HG02885 (cell line): ENCODE data around the gene BZW2.

Experiments used
- ATAC-seq: cut with Tn5 transposase; IDR thresholded peaks from one replicate; pipeline ENCODE4 v1.9.1; 2021; ENCODE audit warnings: mild to moderate bottlenecking; ENCODE audit not compliant: unreplicated experiment, poor library complexity

The BZW2 gene

DNA sequence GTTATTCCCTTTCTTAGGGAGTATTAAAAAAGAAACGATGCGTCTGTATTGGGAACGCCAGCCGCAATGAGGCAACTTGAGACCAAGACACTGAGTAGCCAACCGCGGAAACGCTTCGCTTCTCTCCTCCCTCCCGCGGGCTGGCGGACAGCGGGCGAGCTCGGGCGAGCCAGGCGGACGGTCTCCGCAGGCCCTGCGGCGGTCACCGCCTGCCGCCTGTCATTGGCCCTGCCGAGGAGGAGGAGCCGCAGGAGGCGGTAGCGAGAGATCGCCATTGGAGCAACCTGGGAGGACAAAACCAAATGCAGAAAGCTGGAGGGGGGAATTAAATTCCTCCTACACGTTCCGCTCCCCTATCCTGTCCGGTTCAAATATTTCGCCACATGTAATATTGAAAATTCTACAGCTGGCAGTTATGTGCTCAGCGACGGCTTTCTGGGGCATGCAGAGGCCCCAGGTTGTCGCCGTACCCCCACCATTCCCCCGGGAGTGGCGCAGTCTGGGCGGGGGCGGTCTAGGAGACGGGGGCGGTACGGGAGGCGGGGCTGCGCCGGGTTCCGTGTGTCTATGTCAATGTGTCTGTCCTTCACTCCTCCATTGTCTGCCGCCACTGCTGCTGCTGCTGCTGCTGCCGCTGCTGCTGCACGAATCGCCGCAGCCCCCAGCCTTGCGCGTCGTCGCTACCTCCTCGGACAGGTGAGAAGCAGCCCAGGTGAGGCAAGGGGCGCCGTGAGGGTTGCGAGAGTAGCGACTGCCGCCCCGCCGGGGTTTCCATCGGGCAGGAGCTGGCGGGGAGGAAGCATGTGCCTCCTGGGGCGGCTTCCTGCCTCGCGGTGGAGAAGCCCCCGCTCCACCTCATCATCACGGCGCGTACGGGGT is at the start of gene BZW2, which contains the start of gene ANKMY2:
BZW2 (plus strand) TSS at position 589 of the 879 bp plus-strand sequence. CDS start 19,263 bp downstream, outside the sequence.
ANKMY2 (minus strand) TSS at position 162 of the 879 bp plus-strand sequence. CDS start 181 bp downstream, outside the sequence.
- peak; percentile 96 for ATAC-seq

DNA sequence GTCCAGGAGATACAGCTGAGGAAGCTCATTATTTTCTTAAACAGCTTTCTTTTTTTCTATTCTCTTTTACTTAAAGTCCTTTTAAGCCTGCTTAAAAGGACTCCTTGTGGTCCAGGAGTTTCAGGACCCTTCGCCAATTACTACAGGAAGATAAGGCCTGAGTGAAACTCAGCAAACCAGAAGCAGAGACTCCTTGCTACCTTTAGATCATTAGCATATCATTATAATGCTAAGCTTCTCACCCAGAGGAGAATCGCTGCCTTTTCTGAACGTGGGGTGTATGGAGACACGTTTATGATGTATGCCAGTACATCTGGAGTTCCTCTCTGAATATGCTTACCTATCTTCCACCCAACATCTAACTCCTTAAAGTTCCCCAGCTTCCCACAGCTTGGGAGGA is 48.0 kb upstream of the BZW2 start:
- ATAC-seq: no peak

DNA sequence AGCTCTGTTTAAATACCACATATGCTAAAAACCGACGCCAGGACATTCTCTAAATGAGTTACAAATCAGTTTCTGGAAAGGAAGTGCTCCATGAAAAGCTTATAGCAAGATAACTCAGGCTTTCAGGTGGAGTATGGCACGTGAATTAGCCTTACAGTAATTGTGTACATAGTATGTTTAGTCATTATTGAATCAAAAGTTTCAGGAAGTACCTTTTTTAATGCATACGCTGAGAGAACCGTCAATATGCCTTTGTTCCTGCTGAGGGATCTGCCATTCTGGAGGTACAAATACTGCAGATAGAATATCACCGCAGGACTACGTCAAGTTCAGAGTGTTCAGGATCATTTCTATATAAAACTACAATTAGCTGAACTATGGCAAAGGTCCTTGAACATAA is 46.1 kb upstream of the BZW2 start:
- ATAC-seq: no peak

DNA sequence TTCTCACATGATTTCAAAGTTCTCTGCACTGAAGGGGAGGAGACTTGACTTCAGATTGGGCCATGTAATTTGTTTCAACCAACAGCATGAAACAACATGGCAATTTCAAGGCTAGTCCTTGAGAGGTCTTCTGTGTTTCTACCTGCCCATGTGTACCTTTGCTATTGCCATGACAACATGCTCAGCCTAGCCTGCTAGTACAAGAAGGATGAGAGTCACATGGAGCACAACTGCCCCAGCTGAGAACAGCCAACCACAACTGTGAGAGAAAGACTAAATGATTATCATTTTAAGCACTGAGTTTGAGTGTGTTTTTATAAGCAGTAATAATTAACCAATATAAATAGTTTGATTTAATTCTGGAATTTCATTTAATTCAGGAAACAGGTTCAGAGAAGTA is 42.3 kb upstream of the BZW2 start:
- no peak for ATAC-seq

DNA sequence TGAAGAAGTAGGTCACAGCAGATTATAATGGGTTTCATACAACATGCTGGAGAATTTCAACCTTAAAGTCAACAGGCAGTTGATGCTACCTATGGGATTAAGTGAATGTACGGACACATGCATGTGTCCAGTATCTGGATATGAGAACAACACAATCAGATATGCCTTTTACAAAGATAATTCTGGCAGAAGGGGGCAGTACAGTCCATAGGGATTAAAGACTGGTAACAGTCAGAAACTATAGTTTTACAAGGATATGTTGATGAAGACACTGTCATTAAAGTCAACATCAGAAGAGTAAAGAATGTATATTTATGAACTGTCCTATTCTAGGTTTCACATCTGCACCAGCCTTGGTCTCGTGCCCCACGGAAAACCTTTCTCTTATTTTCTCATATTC is 41.9 kb upstream of the BZW2 start:
- no peak for ATAC-seq

DNA sequence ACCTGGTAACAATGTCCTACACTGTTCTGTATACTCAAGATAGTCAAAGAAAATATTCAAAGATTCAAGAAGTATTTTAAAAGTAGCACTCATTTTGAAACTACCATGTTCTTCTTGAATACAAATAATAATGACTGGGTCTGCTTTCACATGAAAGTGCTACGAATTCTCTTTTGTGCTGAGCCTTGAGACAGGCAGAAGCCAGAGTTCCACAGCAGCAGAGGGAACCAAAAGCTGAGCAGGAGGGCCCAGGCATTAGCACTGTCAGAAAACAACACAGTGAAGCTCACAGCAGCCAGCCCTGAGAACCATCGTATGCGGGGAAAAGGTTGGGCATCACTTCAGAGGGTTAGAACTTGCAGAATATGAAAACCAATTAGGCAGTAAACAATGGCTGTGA is 39.3 kb upstream of the BZW2 start:
- peak; percentile 43 for ATAC-seq

DNA sequence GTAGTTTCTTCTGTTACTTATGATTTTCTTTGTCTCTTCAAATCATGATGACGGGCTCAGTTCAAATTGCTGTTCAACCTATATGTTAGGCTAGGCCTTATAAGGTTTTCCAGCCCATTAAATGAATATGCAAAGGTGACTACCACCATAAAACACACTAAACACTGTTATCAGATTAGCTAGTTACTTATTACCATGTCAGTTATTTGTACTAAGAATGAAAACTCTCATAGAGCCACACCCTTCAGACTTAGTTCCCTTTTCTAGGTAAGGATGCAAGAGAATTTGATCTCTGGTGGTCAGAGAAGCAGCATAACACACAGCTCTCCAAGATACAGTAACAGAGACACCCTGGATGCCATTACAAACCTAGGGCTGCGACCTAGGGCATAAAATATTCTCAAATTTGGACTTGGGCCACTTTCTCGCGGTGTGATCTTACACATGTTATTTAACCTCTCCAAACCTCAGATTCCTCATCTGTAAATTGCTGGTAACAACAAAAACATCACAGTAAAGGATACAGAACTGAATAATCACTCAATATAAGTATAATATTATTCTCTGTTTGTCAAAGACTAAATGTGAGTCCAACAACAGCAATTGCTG is 36.0 kb upstream of the BZW2 start:
- ATAC-seq: peak; percentile 79

DNA sequence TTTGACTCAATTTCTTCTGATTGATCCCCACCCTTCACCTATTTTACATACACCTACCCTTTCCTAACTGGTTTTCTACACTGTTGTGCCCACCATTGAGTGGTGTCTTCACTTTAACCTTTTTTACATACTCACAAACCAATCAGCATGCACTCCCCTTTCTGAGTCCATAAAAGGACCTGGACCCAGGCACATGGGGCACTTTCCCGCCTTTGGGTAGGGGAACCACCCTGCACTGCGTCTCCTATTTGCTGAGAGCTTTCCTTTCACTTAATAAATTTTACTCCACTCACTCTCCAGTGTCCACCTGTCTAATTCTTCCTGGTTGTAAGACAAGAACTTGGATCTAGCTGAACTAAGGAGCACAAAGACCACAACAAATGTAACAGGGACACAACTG is 34.3 kb upstream of the BZW2 start:
- ATAC-seq: no peak

DNA sequence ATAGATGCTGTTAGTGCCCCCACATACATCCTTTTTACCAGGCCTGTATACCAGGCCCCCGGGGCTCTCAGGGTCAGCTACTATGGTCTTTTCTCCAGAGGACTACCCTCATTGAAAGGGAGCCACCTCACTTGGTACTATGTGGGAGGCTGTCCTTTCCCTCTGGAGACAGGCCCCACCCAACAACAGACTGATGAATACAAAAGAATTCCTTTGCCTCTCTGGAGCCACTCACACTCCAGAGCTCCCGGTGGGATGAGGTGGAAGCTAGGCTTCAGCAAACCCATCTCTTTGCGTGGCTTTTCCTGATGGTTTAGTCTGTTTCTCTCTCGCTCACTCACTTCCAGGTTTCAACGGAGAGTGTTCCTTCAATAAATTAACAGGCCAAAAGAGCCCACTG is 30.8 kb upstream of the BZW2 start:
- ATAC-seq: no peak

DNA sequence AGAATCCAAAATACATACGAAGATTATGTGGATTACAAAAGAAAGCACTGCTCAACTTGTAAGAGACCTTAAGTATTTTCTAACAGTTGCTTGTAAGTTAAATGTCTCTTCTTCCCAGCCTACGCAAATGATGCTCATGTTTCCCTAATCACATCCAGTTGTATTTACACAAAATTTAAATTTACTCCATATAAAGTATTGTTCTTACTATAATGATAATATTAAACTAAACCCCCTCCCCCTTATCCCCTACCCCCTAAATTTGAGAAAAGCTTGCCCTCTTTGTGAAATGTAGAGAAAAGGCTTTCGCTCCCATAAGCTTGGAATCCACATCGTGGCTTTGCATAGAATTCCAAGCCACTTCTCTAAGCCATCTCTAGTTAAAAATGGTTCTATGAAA is 29.9 kb upstream of the BZW2 start:
- no peak for ATAC-seq

DNA sequence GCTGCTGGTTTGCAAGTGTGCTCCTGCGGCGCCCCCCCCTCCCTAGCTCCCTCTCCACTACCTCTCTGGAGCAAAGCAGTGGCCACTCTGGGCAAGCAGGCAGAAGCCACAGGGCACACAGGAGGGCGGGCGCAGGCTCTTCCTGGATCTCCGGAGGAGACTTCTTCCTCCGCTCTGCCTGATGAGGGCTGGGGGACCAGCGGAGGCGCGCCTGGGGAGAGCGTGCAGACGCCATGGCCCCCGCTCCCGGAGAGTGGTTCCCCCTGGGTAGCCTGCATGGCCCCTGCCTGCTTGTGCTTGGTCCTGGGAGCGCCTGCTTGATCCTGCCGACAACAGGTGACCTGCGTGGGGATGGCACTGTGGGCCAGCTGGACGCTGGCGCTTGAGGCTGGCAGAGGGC is 29.4 kb upstream of the BZW2 start:
- no peak for ATAC-seq

DNA sequence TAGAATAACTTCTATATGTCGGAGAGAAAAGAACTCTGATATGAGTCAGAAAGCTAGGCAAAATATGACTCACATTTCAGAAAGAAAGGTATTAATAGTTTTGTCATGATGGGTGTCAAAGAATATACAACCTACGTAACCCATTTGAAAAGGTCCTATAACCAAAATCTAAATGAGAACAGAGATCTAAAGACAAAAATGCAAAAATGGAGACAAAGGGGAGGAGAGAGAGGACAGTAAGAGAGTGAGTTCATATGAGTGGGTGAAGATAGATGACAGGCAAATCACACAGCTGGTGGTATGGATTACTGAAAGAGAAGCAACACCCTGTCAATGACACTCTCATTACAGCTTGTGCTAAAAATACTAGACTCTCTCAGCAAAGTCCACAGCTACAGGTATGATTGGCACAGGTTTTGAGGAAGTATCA is 26.0 kb upstream of the BZW2 start:
- peak; percentile 98 for ATAC-seq

DNA sequence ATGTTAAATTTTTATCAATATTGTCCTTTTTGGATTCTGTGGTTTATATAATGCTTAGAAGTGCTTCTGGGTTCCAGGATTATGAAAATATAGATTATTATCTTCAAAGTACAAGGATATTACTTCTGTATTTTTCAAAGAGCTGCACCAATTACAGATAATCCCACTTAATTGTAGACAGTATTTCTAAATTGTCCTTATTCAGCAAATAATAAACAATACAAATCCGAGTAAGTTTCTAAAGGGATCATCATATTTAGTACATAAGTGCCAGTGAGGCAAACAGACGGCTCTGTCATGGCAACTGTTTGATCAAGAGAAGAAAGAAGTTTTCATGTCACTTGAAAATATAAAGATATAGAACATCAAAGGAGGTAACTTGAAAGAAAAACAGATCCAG is 19.6 kb upstream of the BZW2 start:
- no peak for ATAC-seq

DNA sequence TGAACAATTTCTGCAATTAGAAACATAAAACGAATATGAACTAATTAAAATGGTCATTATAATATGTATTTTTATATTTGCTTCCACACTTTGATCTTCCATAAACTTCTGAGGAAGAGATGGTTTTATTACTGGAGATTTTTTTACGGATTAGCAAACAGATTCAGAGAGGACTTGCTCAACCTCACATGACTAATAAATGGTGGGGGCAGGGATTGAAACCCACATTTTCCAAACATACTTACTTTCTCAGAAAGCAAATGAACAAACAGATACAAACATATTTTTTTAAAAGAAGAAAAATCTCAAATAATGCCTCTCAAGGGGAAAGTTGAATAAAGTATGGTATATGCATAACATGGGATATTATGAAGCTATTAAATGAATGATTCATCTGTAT is 18.7 kb upstream of the BZW2 start:
- ATAC-seq: no peak

DNA sequence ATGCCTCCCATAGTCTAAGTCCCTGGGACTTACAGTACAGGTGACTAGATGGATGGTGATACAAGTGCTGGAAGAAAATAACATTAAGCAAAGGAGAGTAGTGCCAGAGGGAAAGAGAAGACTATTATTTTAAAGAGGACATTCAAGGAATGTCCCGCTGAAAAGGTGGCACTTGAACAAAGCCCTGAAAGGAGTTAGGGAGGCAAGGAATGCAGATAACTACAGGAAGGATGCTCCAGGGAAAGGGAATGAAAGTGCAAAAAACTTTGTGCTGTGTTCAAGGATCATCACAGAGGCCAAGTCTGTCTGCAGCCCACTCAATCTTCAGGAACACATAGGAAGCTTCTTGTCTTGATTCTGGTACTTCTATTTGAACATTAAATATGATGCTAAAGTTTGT is 15.3 kb upstream of the BZW2 start:
- ATAC-seq: no peak

DNA sequence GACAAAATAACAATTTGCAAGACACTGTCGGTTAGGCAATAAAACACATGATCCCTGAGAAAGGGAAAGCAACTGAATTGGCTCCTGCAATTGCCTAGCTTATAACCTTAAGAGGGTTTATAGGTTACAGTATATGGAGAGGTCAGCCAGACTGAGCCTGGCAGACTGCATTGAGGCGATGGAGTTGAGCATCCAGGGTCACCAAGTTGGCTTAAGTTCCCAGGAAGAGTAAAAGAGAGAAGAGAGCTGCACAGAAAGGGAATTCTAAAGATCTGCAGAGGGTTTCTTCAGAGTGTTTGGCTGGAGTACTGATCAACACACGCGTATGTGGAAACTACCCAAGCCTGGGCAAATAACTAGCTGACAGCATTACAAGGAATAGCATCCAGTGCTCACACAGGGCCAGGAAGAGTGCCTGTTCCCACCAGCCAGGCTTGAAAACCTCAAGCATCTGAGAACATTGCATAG is 11.7 kb upstream of the BZW2 start:
- ATAC-seq: no peak

DNA sequence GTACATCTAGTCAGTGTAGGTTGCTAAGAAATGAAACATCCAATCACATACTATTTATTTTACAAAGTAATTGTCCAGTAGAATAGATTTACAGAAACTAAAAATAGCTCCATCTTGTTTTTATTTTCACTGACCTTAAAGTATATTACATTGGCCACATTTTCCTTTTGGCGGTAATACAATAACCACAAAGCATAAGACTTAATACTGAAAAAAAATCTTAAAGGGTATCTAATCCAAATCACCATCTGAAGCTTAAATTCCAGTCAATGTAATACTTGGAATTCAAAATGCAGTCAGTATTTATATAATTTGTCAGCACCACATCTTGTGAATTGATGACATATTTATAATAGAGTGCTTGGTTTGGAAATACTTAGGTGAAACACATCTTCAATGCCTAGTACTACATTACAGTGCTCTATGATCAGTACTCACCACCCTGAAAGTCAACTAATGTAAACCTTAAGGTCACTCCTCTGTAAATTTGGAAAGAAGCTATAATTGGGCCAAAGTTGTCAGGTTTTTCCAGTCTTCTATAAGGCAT is 9.4 kb upstream of the BZW2 start:
- no peak for ATAC-seq

DNA sequence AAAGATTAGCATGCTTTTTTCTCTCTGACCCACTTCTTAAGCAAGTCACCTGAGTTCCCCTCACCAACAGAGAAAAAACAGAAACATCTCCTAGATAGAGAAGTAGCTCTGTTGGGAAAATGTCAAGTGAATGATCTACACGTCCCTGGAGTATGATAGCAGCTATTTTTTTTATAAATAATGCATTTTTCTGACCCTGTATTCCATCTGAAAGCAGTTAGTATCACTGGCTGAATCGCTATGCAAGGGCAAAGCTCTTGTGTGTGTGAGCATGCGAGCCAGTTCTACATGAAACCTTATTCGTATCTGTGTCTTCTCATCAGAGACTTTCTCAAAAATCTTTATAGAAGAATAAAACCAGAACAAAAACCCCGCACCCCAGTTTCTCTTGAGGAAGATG is 8.6 kb upstream of the BZW2 start:
- no peak for ATAC-seq

DNA sequence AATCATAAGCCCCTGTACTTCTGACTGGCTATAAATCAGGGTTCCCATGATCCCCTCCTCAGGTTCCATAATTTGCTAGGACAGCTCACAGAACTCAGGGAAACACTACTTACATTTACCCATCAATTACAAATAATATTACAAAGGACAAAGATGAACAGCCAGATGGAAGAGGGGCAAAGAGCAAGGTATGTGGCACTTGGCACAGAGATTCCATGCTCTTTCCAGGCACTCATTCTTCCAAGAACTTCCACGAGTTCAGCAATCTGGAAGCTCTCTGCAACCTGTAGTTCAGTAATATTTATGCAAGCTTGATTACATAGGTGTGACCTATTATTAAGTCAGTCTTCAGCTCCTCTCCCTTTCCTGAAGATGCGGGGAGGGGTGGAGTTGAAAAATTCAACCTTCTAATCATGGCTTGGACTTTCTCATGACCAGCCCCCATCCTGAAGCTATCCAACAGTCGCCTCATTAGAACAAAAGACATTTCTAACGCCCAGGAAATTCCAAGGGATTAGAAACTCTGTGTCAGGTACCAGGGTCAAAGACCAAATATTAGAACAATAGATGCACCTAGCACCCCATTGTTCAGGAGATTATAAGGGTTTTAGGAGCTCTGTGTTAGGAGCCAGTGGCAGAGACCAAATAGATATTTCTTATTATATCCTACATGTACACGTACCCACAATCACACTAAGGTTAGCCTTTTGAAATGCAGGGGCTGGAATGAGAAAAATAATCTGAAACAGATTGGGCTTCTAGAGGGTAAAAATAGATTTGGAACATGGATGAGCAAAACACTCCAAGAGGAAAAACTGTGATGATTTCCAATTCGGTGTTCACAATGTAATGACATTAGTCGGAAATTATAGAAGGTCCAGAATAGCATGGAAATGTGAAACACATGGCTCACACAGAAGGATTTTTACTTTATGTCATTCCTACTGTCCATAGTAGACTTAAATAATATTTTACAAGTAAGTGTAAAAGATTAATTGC is 7.4 kb upstream of the BZW2 start:
- ATAC-seq: no peak

DNA sequence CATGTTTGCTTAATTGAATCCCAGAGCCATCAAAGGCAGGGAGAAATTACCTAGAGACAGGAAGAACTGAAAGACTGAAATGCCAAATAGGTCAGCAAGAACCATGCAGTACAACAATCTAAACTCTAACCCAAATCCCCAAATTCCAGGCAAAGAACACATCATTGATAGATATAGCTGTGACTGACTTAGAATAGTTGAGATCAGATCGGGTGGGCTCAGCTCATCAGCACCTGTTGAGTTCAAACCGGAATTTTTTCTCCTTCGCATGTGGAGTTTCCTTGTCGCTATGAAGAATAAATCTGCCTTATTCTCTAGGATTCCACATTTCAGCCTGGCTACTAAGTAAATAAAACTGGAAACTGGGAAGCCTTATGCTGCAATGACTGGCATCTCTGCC is 1.8 kb upstream of the BZW2 start:
- no peak for ATAC-seq
